Stimulated activated naive B cell treated with anti-CD40 and anti-IgM and Interleukin-4, amounts not matched to agents 10 μg/mL and 1 μg/mL and 100 μg/mL, for 72 hours (primary cell): Measurements from ENCODE around the gene CDH13.

Experiments used
- ATAC-seq, 2 donors: fragments of 150-1000 bp; cut with Tn5 transposase; replicated peaks; 2 replicates each; pipeline ENCODE4 v1.10.0; 2021; ENCODE audit warnings: moderate library complexity in 1 of 2
- DNase-seq: peaks from one replicate; pipeline ENCODE4 v3.0.0; 2021
- H3K27ac Mint-ChIP-seq: one replicate; pipeline ENCODE4 v1.8.0; 2022; ENCODE audit warnings: mild to moderate bottlenecking, mixed read lengths
- H3K27me3 Mint-ChIP-seq, 2 donors: one replicate each; pipeline ENCODE4 v1.8.0; 2022; ENCODE audit warnings: mixed read lengths in 2 of 2
- H3K36me3 Mint-ChIP-seq, 2 donors: one replicate each; pipeline ENCODE4 v1.8.0; 2022; ENCODE audit warnings: mixed read lengths in 2 of 2, mild to moderate bottlenecking in 1 of 2
- H3K4me1 Mint-ChIP-seq, 2 donors: one replicate each; pipeline ENCODE4 v1.8.0; 2022; ENCODE audit warnings: mixed read lengths in 2 of 2, mild to moderate bottlenecking in 1 of 2
- H3K4me3 Mint-ChIP-seq, 2 donors: one replicate each; pipeline ENCODE4 v1.8.0; 2022; ENCODE audit warnings: mild to moderate bottlenecking in 2 of 2, mixed read lengths in 2 of 2, moderate library complexity in 1 of 2
- H3K9me3 Mint-ChIP-seq, 2 donors: one replicate each; pipeline ENCODE4 v1.8.0; 2022; ENCODE audit warnings: mixed read lengths in 2 of 2, mild to moderate bottlenecking in 1 of 2

Gene CDH13

GRCh38 chr16:83245061-83245460 is 618.3 kb downstream of the CDH13 start:
- ATAC-seq (no peak), DNase-seq (no peak)
- Mint-ChIP-seq H3K27ac (no peak overlapping the region), H3K27me3 (peaks cover 0 to 3% of the 10 kb centered on the region in 2 donors), H3K9me3 (no peaks in the 10 kb centered on the region), H3K4me3 (no peak overlapping the region), H3K4me1 (no peaks in the 10 kb centered on the region), H3K36me3 (no peaks in the 10 kb centered on the region)

- ATAC-seq, result no peak
- no peaks in the 10 kb centered on the region for H3K4me1 Mint-ChIP-seq
- no peak overlapping the region for H3K4me3 Mint-ChIP-seq
- DNase-seq, result no peak
- no peaks in the 10 kb centered on the region for H3K27me3 Mint-ChIP-seq
- H3K9me3 Mint-ChIP-seq, result peaks cover 0 to 2% of the 10 kb centered on the region in 2 donors
- no peak overlapping the region for H3K27ac Mint-ChIP-seq
- no peaks in the 10 kb centered on the region for H3K36me3 Mint-ChIP-seq
These were observed 621.1 kb downstream of the CDH13 start for GRCh38 chr16:83247767-83248372.

- Mint-ChIP-seq H3K27me3 (no peaks in the 10 kb centered on the region), H3K4me3 (no peak overlapping the region), H3K36me3 (no peaks in the 10 kb centered on the region), H3K27ac (no peak overlapping the region), H3K9me3 (peaks cover 0 to 2% of the 10 kb centered on the region in 2 donors), H3K4me1 (no peaks in the 10 kb centered on the region)
- ATAC-seq (no peak), DNase-seq (no peak)
These were observed 622.1 kb downstream of the CDH13 start for GRCh38 chr16:83248735-83249463.

GRCh38 chr16:83253521-83253920 is 626.8 kb downstream of the CDH13 start:
- Mint-ChIP-seq H3K4me1 (no peaks in the 10 kb centered on the region), H3K27ac (no peak overlapping the region), H3K36me3 (no peaks in the 10 kb centered on the region), H3K9me3 (peaks cover 0 to 5% of the 10 kb centered on the region in 2 donors), H3K27me3 (no peaks in the 10 kb centered on the region), H3K4me3 (no peak overlapping the region)
- no peak for DNase-seq
- ATAC-seq, result no peak

- Mint-ChIP-seq H3K27me3 (no peaks in the 10 kb centered on the region), H3K36me3 (no peaks in the 10 kb centered on the region), H3K9me3 (peaks cover 0 to 3% of the 10 kb centered on the region in 2 donors), H3K27ac (no peak overlapping the region), H3K4me1 (no peaks in the 10 kb centered on the region), H3K4me3 (no peak overlapping the region)
- no peak for ATAC-seq
- DNase-seq, result no peak
These were observed 631.7 kb downstream of the CDH13 start for GRCh38 chr16:83258366-83258928.

DNA sequence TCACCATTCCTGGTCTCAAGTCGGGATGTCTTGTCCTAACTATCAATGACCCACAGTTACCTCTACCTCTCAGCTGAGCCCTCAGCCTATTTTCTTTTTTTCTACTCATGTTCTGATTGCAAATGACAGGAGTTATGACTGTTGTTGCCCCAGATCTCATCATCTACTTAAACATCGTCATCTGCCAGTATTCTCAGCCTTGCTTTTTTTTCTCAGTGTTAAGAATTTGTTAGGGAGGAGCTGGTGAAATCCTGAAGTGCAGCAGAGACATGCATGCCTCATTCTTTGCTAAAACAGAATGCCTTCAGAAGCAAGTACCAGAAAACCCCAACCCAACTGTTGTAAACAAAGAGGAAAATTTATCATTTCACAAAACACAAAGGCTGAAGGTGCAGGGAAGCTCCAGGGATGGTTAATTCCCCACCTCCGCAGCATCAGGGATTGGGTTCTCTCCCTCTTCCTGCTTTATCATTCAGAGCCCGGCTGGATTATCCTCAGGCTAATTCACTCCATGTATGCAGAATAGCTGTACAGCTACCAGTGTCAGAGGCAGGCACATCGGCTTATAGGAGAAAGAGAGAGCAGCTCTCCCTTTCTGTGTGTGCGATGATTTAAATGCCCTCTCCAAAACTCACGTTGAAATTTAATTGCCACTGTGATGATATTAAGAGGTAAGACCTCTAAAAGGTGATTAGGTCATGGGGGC is 640.2 kb downstream of the CDH13 start:
- Mint-ChIP-seq H3K4me1 (no peaks in the 10 kb centered on the region), H3K4me3 (no peak overlapping the region), H3K27me3 (peaks cover 10 to 17% of the 10 kb centered on the region in 2 donors), H3K27ac (no peak overlapping the region), H3K36me3 (no peaks in the 10 kb centered on the region), H3K9me3 (no peaks in the 10 kb centered on the region)
- DNase-seq, result no peak
- ATAC-seq, result no peak

GRCh38 chr16:83268169-83268568 is 641.4 kb downstream of the CDH13 start:
- Mint-ChIP-seq H3K27me3 (peaks cover 10 to 17% of the 10 kb centered on the region in 2 donors), H3K4me1 (no peaks in the 10 kb centered on the region), H3K4me3 (no peak overlapping the region), H3K36me3 (no peaks in the 10 kb centered on the region), H3K9me3 (no peaks in the 10 kb centered on the region), H3K27ac (no peak overlapping the region)
- ATAC-seq (no peak), DNase-seq (no peak)

- no peaks in the 10 kb centered on the region for H3K9me3 Mint-ChIP-seq
- no peaks in the 10 kb centered on the region for H3K36me3 Mint-ChIP-seq
- ATAC-seq (no peak), DNase-seq (no peak)
- peaks cover 10 to 17% of the 10 kb centered on the region in 2 donors for H3K27me3 Mint-ChIP-seq
- no peak overlapping the region for H3K27ac Mint-ChIP-seq
- no peaks in the 10 kb centered on the region for H3K4me1 Mint-ChIP-seq
- H3K4me3 Mint-ChIP-seq, result no peak overlapping the region
These were observed 642.3 kb downstream of the CDH13 start for GRCh38 chr16:83269048-83269447.

DNA sequence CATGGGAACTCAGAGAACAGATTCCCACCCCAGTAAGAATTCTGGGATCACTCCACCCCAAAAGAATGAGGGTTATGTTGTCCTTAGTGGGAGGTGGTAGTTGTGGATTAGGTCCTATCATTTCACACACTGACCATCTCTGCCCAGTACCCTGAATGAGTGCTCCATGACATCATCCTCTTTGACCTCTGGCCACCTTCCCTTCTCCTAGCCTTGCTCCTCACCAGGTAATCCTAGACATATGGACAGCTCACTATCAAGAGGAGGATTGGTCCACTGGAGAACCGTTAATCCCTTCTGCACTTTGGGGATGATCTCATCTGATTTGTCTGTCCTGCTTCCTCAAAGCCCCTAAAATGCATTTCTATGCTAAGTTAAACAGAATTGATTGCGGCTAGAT is 642.8 kb downstream of the CDH13 start:
- no peaks in the 10 kb centered on the region for H3K36me3 Mint-ChIP-seq
- ATAC-seq (no peak), DNase-seq (no peak)
- peaks cover 10 to 17% of the 10 kb centered on the region in 2 donors for H3K27me3 Mint-ChIP-seq
- no peaks in the 10 kb centered on the region for H3K9me3 Mint-ChIP-seq
- H3K27ac Mint-ChIP-seq, result no peak overlapping the region
- no peaks in the 10 kb centered on the region for H3K4me1 Mint-ChIP-seq
- H3K4me3 Mint-ChIP-seq, result no peak overlapping the region

- Mint-ChIP-seq H3K36me3 (no peaks in the 10 kb centered on the region), H3K4me1 (no peaks in the 10 kb centered on the region), H3K27me3 (peaks cover 10 to 17% of the 10 kb centered on the region in 2 donors), H3K4me3 (no peak overlapping the region), H3K27ac (no peak overlapping the region), H3K9me3 (no peaks in the 10 kb centered on the region)
- DNase-seq (no peak), ATAC-seq (no peak)
These were observed 643.3 kb downstream of the CDH13 start for GRCh38 chr16:83270061-83270460.

GRCh38 chr16:83270640-83271039 is 643.9 kb downstream of the CDH13 start:
- Mint-ChIP-seq H3K4me1 (no peaks in the 10 kb centered on the region), H3K27ac (no peak overlapping the region), H3K4me3 (no peak overlapping the region), H3K36me3 (no peaks in the 10 kb centered on the region), H3K9me3 (no peaks in the 10 kb centered on the region), H3K27me3 (peaks cover 10 to 17% of the 10 kb centered on the region in 2 donors)
- ATAC-seq (no peak), DNase-seq (no peak)

DNA sequence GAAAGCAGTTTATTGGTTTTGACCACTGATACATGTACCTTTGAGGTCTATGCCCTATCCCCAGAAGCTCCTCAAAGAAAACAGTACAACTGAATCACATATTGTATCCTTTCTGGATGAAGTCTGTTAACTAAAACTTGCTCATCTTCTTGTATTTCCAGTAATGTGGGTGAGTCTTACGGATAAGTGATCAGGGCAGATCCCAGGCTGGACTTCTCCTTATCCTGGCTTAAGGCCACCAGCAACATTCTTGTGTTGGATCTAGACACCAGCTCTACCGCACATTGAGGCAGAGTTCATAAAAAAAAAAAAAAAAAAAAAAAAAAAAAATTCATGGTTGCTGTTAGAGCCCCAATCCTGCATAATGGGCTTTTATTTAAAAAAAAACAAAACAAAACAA is 644.4 kb downstream of the CDH13 start:
- no peaks in the 10 kb centered on the region for H3K9me3 Mint-ChIP-seq
- H3K36me3 Mint-ChIP-seq, result no peaks in the 10 kb centered on the region
- no peak for ATAC-seq
- H3K27me3 Mint-ChIP-seq, result peaks cover 10 to 17% of the 10 kb centered on the region in 2 donors
- no peak for DNase-seq
- no peak overlapping the region for H3K27ac Mint-ChIP-seq
- H3K4me3 Mint-ChIP-seq, result no peak overlapping the region
- H3K4me1 Mint-ChIP-seq, result no peaks in the 10 kb centered on the region

GRCh38 chr16:83271970-83272575 is 645.3 kb downstream of the CDH13 start:
- Mint-ChIP-seq H3K4me1 (no peaks in the 10 kb centered on the region), H3K27me3 (peaks cover 11 to 13% of the 10 kb centered on the region in 2 donors), H3K4me3 (no peak overlapping the region), H3K9me3 (no peaks in the 10 kb centered on the region), H3K36me3 (no peaks in the 10 kb centered on the region), H3K27ac (no peak overlapping the region)
- DNase-seq (no peak), ATAC-seq (no peak)

DNA sequence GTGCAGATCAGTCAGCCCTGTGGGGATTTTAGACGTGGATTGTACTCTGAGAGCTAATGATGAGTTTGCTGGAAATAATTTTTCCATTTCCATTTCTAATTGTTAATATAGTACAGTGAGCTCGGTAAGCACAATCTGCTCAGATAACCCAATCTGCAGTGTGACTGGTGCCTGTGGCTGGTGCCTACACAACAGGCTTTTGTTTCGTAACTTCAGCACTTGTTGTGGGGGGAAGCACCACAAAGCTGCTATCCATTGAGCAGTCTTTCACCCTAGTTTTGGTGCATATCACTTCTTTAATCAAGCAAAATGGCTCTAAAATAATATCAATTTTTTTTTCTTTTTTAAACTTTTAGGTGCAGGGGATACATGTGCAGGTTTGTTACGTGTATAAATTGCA is 646.1 kb downstream of the CDH13 start:
- H3K27ac Mint-ChIP-seq, result no peak overlapping the region
- no peak overlapping the region for H3K4me3 Mint-ChIP-seq
- ATAC-seq (no peak), DNase-seq (no peak)
- H3K4me1 Mint-ChIP-seq, result no peaks in the 10 kb centered on the region
- H3K27me3 Mint-ChIP-seq, result peaks cover 11 to 13% of the 10 kb centered on the region in 2 donors
- no peaks in the 10 kb centered on the region for H3K36me3 Mint-ChIP-seq
- no peaks in the 10 kb centered on the region for H3K9me3 Mint-ChIP-seq
